ENCODE results near the gene TPI1.

Gene TPI1

DNA sequence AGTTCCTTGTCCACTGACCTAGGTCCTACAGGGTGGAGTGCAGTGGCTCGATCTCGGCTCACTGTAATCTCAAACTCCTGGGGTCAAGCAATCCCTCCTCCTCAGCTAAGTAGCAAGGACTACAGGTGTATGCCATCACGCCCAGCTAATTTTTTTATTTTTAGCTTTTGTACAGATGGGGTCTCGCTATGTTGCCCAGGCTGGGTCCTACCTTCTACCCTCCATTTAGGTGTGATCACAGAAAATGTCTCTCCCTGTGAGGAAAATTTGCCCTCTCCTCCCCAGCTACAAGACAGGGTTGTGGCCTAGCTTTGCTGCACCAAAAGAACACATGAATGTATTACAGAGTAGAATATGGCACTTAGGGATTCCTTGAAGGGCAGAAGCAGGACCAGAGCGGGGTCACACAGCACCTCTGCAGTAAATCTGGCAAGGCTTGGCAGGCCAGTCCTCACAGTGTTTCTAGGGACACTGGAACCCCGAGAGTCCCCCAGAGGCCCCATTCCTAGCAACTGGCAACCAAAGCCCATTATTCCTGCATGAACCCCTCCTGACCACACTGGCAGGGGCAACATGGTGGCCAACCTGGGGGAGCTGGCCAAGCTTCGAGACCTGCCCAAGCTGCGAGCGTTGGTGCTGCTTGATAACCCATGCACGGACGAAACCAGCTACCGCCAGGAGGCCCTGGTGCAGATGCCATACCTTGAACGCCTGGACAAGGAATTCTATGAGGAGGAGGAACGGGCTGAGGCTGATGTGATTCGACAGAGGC is 45.0 kb downstream of the TPI1 start:
- no peak for DNase-seq (ENCODE audit: low read depth)
- no peak for TF ChIP-seq CTCF (IDR thresholded peaks at IDR 0.05; ENCODE audit: insufficient read depth, low read depth, low read length, missing control alignments)

GRCh38 chr12:6914246-6914946 is 47.1 kb downstream of the TPI1 start, which contains the start of gene ENO2:
Gene ENO2 (plus strand): TSS chr12:6914580. CDS start chr12:6915833, 1,253 bp downstream.
- DNase-seq (ENCODE audit: low read depth) = peak; percentile 72
- H3K4me3 ChIP-seq (ENCODE audit: low read depth, low read length) = peak within 1 kb of the TSS; percentile 75
- TF ChIP-seq CTCF (IDR thresholded peaks at IDR 0.05; ENCODE audit: insufficient read depth, low read depth, low read length, missing control alignments) = no peak

More for the DNA sequence above, 45.0 kb downstream of the TPI1 start:
- no peak overlapping the region for H3K4me3 ChIP-seq (ENCODE audit: low read depth, low read length)

GRCh38 chr12:6914947-6915788 is 47.8 kb downstream of the TPI1 start:
- TF ChIP-seq CTCF (IDR thresholded peaks at IDR 0.05; ENCODE audit: insufficient read depth, low read depth, low read length, missing control alignments) = no peak
- DNase-seq (ENCODE audit: low read depth) = no peak
- peak overlapping the region; percentile 75 for H3K4me3 ChIP-seq (ENCODE audit: low read depth, low read length)

- H3K4me3 ChIP-seq (ENCODE audit: low read depth, low read length) = peak overlapping the region; percentile 75
- DNase-seq (ENCODE audit: low read depth) = no peak
- TF ChIP-seq CTCF (IDR thresholded peaks at IDR 0.05; ENCODE audit: insufficient read depth, low read depth, low read length, missing control alignments) = no peak
These were observed 48.5 kb downstream of the TPI1 start for GRCh38 chr12:6915789-6916285.

GRCh38 chr12:6916426-6917200 is 49.3 kb downstream of the TPI1 start:
- no peak for TF ChIP-seq CTCF (IDR thresholded peaks at IDR 0.05; ENCODE audit: insufficient read depth, low read depth, low read length, missing control alignments)
- no peak overlapping the region for H3K4me3 ChIP-seq (ENCODE audit: low read depth, low read length)
- DNase-seq (ENCODE audit: low read depth) = no peak
